GM23338 (cell line): Measurements from ENCODE around the gene ARMH4. TPM values are rescaled to one million over a fixed set of nuclear protein-coding genes. Genes with fewer than 3 reads are reported as not detected.

ENCODE experiments used
- ATAC-seq: fragments of 200-7000 bp; cut with Tn5 transposase; 3 replicates; pipeline ENCODE4 v1.9.1; 2020
- DNase-seq: peaks from one replicate; pipeline ENCODE4 v3.0.0-alpha.2; 2015; ENCODE audit warnings: low spot score
- H2AFZ ChIP-seq: fragments of 200-600 bp; sonication (generic); 2 replicates; pipeline ENCODE4 v1.8.0; 2016; ENCODE audit warnings: antibody characterized with exemption, mild to moderate bottlenecking, moderate library complexity
- H3F3A ChIP-seq: fragments of 200-600 bp; sonication (generic); replicated peaks from 2 replicates; pipeline ENCODE4 v1.8.0; 2017; ENCODE audit warnings: antibody characterized with exemption, mixed run types, low read depth
- H3K27ac ChIP-seq: fragments of 200-600 bp; sonication (generic); 2 replicates; pipeline ENCODE4 v1.6.1; 2016; ENCODE audit warnings: low read depth
- H3K27me3 ChIP-seq: fragments of 200-600 bp; sonication (generic); 2 replicates; pipeline ENCODE4 v1.8.0; 2016; ENCODE audit warnings: mild to moderate bottlenecking, mixed run types, moderate library complexity; ENCODE audit not compliant: insufficient read depth
- H3K36me3 ChIP-seq: fragments of 200-600 bp; sonication (generic); 2 replicates; pipeline ENCODE4 v1.8.0; 2016; ENCODE audit warnings: mild to moderate bottlenecking; ENCODE audit not compliant: insufficient read depth
- H3K4me1 ChIP-seq: fragments of 200-600 bp; sonication (generic); 2 replicates; pipeline ENCODE4 v1.8.0; 2016; ENCODE audit warnings: mild to moderate bottlenecking, moderate library complexity; ENCODE audit not compliant: insufficient read depth
- H3K4me2 ChIP-seq: fragments of 200-600 bp; sonication (generic); 2 replicates; pipeline ENCODE4 v1.7.1; 2017; ENCODE audit warnings: mixed run types
- H3K4me3 ChIP-seq: fragments of 200-600 bp; sonication (generic); 2 replicates; pipeline ENCODE4 v1.6.1; 2016; ENCODE audit warnings: mixed run types
- H3K79me2 ChIP-seq: fragments of 200-600 bp; sonication (generic); replicated peaks from 2 replicates; pipeline ENCODE4 v1.8.0; 2017; ENCODE audit warnings: mild to moderate bottlenecking; ENCODE audit not compliant: insufficient read depth
- H3K9me2 ChIP-seq: fragments of 200-600 bp; sonication (generic); 2 replicates; pipeline ENCODE4 v1.8.0; 2017; ENCODE audit not compliant: insufficient read depth
- H4K20me1 ChIP-seq: fragments of 200-600 bp; sonication (generic); replicated peaks from 2 replicates; pipeline ENCODE4 v1.8.0; 2017; ENCODE audit warnings: mild to moderate bottlenecking; ENCODE audit not compliant: insufficient read depth
- H3K27ac Mint-ChIP-seq: 2 replicates; pipeline ENCODE4 v1.8.0; 2020; ENCODE audit warnings: inconsistent platforms, mild to moderate bottlenecking, moderate library complexity, mixed read lengths
- H3K27me3 Mint-ChIP-seq: 3 replicates; pipeline ENCODE4 v1.8.0; 2022; ENCODE audit warnings: low read depth, mild to moderate bottlenecking, moderate library complexity, mixed read lengths, inconsistent platforms; ENCODE audit not compliant: insufficient read depth, poor library complexity
- H3K36me3 Mint-ChIP-seq: 3 replicates; pipeline ENCODE4 v1.8.0; 2021; ENCODE audit warnings: low read depth, mild to moderate bottlenecking, inconsistent platforms, moderate library complexity, mixed read lengths
- H3K4me1 Mint-ChIP-seq: 3 replicates; pipeline ENCODE4 v1.8.0; 2020; ENCODE audit warnings: mild to moderate bottlenecking, inconsistent platforms, mixed read lengths
- H3K4me3 Mint-ChIP-seq: 3 replicates; pipeline ENCODE4 v1.8.0; 2021; ENCODE audit warnings: moderate library complexity, mild to moderate bottlenecking, inconsistent platforms, mixed read lengths
- H3K9me3 Mint-ChIP-seq: 3 replicates; pipeline ENCODE4 v1.8.0; 2020; ENCODE audit warnings: moderate library complexity, mild to moderate bottlenecking, inconsistent platforms, mixed read lengths
- CREB1 ChIP-seq: fragments of 250-450 bp; sonication (Bioruptor Pico); IDR thresholded peaks from 2 replicates; pipeline ENCODE4 v1.5.0; 2020; ENCODE audit warnings: low read depth, mild to moderate bottlenecking, moderate library complexity
- EZH2 ChIP-seq: fragments of 200-600 bp; sonication (generic); IDR thresholded peaks from one replicate; pipeline ENCODE4 v1.8.0; 2017; ENCODE audit warnings: antibody characterized with exemption, mild to moderate bottlenecking, low read depth; ENCODE audit not compliant: unreplicated experiment
- EZH2phosphoT487 ChIP-seq: fragments of 200-600 bp; sonication (generic); IDR thresholded peaks from one replicate; pipeline ENCODE4 v1.8.1; 2018; ENCODE audit warnings: antibody characterized with exemption; ENCODE audit not compliant: unreplicated experiment
- POLR2AphosphoS5 ChIP-seq: IDR thresholded peaks from 2 replicates; pipeline ENCODE4 v1.6.1; 2016; ENCODE audit warnings: antibody characterized with exemption, low read depth
- STAT1 ChIP-seq: IDR thresholded peaks from one replicate; pipeline ENCODE4 v1.6.1; 2016; ENCODE audit warnings: antibody characterized with exemption; ENCODE audit not compliant: unreplicated experiment
- ZNF114 ChIP-seq: fragments of 250-450 bp; sonication (Bioruptor Pico); IDR thresholded peaks from 2 replicates; pipeline ENCODE4 v1.5.0; 2020; ENCODE audit warnings: mild to moderate bottlenecking, moderate library complexity
- ZNF331 ChIP-seq: fragments of 250-450 bp; sonication (Bioruptor Pico); IDR thresholded peaks from 2 replicates; pipeline ENCODE4 v1.5.0; 2020; ENCODE audit warnings: low read depth, mild to moderate bottlenecking, moderate library complexity
- polyA plus RNA-seq: library from polyadenylated mRNA; unstranded; fragments of >200 nt; fragmentation: Nextera tagmentation; extraction: Ambion mirVana; gene quantifications from 2 replicates; pipeline ENCODE4 v1.2.1, GENCODE V29; 2016
- total RNA-seq: library from RNA; depleted of rRNA; stranded (reverse); fragments of >200 nt; shearing (Covaris generic); gene quantifications from 2 replicates; pipeline ENCODE4 v1.2.3, GENCODE V29; 2014
- TF ChIP-seq, protein P1 (sequence below), 2 experiments: fragments of 200-600 bp in 1 of 2; sonication (generic) in 1 of 2; conservative IDR thresholded peaks; 2 replicates each; pipeline versions ENCODE4 v1.5.1 to v1.6.1; 2016 to 2017; ENCODE audit warnings: antibody characterized with exemption in 2 of 2, low read depth in 2 of 2, mild to moderate bottlenecking in 2 of 2, moderate library complexity in 1 of 2
- TF ChIP-seq, protein P2 (sequence below): IDR thresholded peaks from one replicate; pipeline ENCODE4 v1.6.1; 2018; ENCODE audit warnings: antibody characterized with exemption; ENCODE audit not compliant: unreplicated experiment
- TF ChIP-seq, protein P3 (sequence below): IDR thresholded peaks from 2 replicates; pipeline ENCODE4 v1.6.1; 2016; ENCODE audit warnings: antibody characterized with exemption

Gene ARMH4
- total and polyA plus RNA-seq, 2 experiments from 2014 or later: 15.5 to 20.2 TPM

DNA sequence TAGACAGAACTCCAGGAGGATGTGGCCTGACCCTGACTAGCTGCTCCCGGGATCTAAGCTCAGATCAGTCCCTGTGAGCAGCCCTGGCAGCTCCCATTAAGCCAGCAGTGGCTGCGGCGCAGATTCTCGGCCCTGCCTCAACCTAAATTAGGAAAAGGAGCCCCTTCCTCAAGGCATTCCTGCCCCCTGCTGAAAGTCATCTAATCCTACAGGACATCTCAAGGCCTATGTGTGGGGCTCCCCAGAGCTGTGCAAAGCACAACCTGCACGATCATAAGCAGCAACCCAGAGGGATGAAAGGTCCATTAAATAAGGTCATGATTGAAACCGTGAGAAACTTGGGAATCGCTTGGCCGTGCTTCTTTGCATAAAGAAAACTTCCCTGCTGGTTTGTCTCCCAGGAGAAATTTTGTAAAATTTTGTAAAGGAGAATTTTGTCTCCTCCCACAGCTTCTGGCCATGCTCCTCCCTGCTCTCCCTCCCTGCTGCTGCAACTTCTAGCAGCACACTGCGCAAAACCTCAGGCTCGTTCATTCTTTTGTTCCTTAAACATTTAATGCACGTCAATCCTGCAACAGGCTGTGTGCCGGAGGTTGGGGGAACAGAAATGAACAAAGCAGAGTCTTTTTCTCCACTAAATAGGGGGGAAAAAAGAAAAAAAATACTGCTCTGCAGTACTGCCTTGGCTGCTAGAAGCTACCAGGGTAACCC is 189.5 kb downstream of the ARMH4 start:
- Mint-ChIP-seq H3K36me3 (no peaks in the 10 kb centered on the region), H3K27ac (peak overlapping the region; percentile 72; the same call in 1 of the 2 replicates), H3K4me3 (no peak overlapping the region; the same call in 2 of the 3 replicates), H3K4me1 (peaks cover 27% of the 10 kb centered on the region), H3K27me3 (peaks cover 13% of the 10 kb centered on the region), H3K9me3 (no peaks in the 10 kb centered on the region; the same call in 2 of the 3 replicates)
- Histone ChIP-seq H3K79me2 (no peaks in the 10 kb centered on the region), H3K27me3 (no peaks in the 10 kb centered on the region), H4K20me1 (no peaks in the 10 kb centered on the region), H3K4me3 (no peak overlapping the region), H3K36me3 (no peaks in the 10 kb centered on the region), H3K4me2 (no peak overlapping the region; the same call in 1 of the 2 replicates), H2AFZ (peak overlapping the region; percentile 93; the same call in 1 of the 2 replicates), H3F3A (no peaks in the 10 kb centered on the region), H3K27ac (no peak overlapping the region), H3K9me2 (no peaks in the 10 kb centered on the region), H3K4me1 (peaks cover 14% of the 10 kb centered on the region)
- TF ChIP-seq, protein P1, sequence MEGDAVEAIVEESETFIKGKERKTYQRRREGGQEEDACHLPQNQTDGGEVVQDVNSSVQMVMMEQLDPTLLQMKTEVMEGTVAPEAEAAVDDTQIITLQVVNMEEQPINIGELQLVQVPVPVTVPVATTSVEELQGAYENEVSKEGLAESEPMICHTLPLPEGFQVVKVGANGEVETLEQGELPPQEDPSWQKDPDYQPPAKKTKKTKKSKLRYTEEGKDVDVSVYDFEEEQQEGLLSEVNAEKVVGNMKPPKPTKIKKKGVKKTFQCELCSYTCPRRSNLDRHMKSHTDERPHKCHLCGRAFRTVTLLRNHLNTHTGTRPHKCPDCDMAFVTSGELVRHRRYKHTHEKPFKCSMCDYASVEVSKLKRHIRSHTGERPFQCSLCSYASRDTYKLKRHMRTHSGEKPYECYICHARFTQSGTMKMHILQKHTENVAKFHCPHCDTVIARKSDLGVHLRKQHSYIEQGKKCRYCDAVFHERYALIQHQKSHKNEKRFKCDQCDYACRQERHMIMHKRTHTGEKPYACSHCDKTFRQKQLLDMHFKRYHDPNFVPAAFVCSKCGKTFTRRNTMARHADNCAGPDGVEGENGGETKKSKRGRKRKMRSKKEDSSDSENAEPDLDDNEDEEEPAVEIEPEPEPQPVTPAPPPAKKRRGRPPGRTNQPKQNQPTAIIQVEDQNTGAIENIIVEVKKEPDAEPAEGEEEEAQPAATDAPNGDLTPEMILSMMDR (conservative IDR thresholded peaks at IDR 0.05; ENCODE audit: low read depth in 2 of 2): peak; percentile 67 to 86
- no peak for TF ChIP-seq ZNF331 (CRISPR knock-in tag)
- peak; percentile 95 for DNase-seq
- ATAC-seq: peak; percentile 97

DNA sequence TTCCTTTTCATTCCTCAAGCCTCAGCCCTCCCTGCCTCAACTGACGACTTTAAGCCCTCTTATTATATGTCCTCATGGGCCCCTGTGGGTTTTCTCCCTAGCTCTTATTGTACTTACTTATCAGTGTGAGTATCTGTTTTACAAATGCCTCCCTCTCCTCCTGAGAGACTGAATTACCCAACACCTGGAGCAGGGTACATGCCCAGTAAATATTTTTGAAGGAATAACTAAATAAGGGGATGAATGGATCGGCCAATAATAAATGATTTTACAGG is 190.3 kb downstream of the ARMH4 start:
- H3K36me3 ChIP-seq: no peaks in the 10 kb centered on the region
- H3K27ac Mint-ChIP-seq: no peak overlapping the region
- no peak overlapping the region for H3K4me3 ChIP-seq
- no peak for DNase-seq
- peak overlapping the region; percentile 56; the same call in 1 of the 2 replicates for H2AFZ ChIP-seq
- H3K4me2 ChIP-seq: no peak overlapping the region
- no peaks in the 10 kb centered on the region for H3K9me2 ChIP-seq
- peaks cover 13% of the 10 kb centered on the region for H3K27me3 Mint-ChIP-seq
- H3F3A ChIP-seq: no peaks in the 10 kb centered on the region
- no peak overlapping the region for H3K4me3 Mint-ChIP-seq
- H3K79me2 ChIP-seq: no peaks in the 10 kb centered on the region
- ATAC-seq: no peak
- no peak overlapping the region for H3K27ac ChIP-seq
- H3K4me1 Mint-ChIP-seq: peaks cover 27% of the 10 kb centered on the region
- H3K9me3 Mint-ChIP-seq: no peaks in the 10 kb centered on the region; the same call in 2 of the 3 replicates
- no peaks in the 10 kb centered on the region for H3K27me3 ChIP-seq
- peaks cover 14% of the 10 kb centered on the region for H3K4me1 ChIP-seq
- H4K20me1 ChIP-seq: no peaks in the 10 kb centered on the region
- H3K36me3 Mint-ChIP-seq: no peaks in the 10 kb centered on the region
- TF ChIP-seq, protein P2, sequence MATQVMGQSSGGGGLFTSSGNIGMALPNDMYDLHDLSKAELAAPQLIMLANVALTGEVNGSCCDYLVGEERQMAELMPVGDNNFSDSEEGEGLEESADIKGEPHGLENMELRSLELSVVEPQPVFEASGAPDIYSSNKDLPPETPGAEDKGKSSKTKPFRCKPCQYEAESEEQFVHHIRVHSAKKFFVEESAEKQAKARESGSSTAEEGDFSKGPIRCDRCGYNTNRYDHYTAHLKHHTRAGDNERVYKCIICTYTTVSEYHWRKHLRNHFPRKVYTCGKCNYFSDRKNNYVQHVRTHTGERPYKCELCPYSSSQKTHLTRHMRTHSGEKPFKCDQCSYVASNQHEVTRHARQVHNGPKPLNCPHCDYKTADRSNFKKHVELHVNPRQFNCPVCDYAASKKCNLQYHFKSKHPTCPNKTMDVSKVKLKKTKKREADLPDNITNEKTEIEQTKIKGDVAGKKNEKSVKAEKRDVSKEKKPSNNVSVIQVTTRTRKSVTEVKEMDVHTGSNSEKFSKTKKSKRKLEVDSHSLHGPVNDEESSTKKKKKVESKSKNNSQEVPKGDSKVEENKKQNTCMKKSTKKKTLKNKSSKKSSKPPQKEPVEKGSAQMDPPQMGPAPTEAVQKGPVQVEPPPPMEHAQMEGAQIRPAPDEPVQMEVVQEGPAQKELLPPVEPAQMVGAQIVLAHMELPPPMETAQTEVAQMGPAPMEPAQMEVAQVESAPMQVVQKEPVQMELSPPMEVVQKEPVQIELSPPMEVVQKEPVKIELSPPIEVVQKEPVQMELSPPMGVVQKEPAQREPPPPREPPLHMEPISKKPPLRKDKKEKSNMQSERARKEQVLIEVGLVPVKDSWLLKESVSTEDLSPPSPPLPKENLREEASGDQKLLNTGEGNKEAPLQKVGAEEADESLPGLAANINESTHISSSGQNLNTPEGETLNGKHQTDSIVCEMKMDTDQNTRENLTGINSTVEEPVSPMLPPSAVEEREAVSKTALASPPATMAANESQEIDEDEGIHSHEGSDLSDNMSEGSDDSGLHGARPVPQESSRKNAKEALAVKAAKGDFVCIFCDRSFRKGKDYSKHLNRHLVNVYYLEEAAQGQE: no peak
- TF ChIP-seq, protein P1 (conservative IDR thresholded peaks at IDR 0.05; ENCODE audit: low read depth in 2 of 2): no peak
- TF ChIP-seq EZH2 (no peak), STAT1 (no peak), ZNF114 (no peak), ZNF331 (CRISPR knock-in tag) (no peak), EZH2phosphoT487 (no peak), CREB1 (CRISPR knock-in tag) (no peak), POLR2AphosphoS5 (no peak)
- TF ChIP-seq, protein P3, sequence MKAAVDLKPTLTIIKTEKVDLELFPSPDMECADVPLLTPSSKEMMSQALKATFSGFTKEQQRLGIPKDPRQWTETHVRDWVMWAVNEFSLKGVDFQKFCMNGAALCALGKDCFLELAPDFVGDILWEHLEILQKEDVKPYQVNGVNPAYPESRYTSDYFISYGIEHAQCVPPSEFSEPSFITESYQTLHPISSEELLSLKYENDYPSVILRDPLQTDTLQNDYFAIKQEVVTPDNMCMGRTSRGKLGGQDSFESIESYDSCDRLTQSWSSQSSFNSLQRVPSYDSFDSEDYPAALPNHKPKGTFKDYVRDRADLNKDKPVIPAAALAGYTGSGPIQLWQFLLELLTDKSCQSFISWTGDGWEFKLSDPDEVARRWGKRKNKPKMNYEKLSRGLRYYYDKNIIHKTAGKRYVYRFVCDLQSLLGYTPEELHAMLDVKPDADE: no peak
